HepG2 (cell line): ENCODE results near the gene TOB2. TPM values are rescaled to one million over a fixed set of nuclear protein-coding genes. Genes with fewer than 3 reads are reported as not detected.

Source experiments
- ATF7-NPFF ChIP-seq: sonication (generic); formaldehyde crosslinking; IDR thresholded peaks from 2 replicates; pipeline ENCODE4 v1.8.1; 2023; ENCODE audit warnings: mild to moderate bottlenecking, low read depth, missing genetic modification reagents, moderate library complexity
- HDAC2 ChIP-seq: sonication (generic); formaldehyde crosslinking; IDR thresholded peaks from 2 replicates; pipeline ENCODE4 v1.4.0; 2020; ENCODE audit warnings: missing genetic modification reagents
- MED8 ChIP-seq: sonication (generic); formaldehyde crosslinking; IDR thresholded peaks from 2 replicates; pipeline ENCODE4 v1.8.1; 2023; ENCODE audit warnings: mild to moderate bottlenecking, missing genetic modification reagents; ENCODE audit not compliant: insufficient replicate concordance
- RCOR2 ChIP-seq: IDR thresholded peaks from 2 replicates; pipeline ENCODE4 v1.6.1; 2016; ENCODE audit warnings: missing biosample characterization, missing genetic modification reagents
- RFX3 ChIP-seq: IDR thresholded peaks from 2 replicates; pipeline ENCODE4 v1.6.1; 2016; ENCODE audit warnings: missing biosample characterization, missing genetic modification reagents
- ZBTB1 ChIP-seq: sonication (generic); formaldehyde crosslinking; IDR thresholded peaks from 2 replicates; pipeline ENCODE4 v1.4.0; 2020; ENCODE audit warnings: missing genetic modification reagents, borderline replicate concordance
- ZNF10 ChIP-seq: sonication (generic); formaldehyde crosslinking; IDR thresholded peaks from 2 replicates; pipeline ENCODE4 v1.4.0; 2020; ENCODE audit warnings: mild to moderate bottlenecking, low read depth, missing genetic modification reagents, borderline replicate concordance
- ZNF792 ChIP-seq: IDR thresholded peaks from 2 replicates; pipeline ENCODE4 v1.6.1; 2016
- polyA plus RNA-seq, 8 experiments: library from polyadenylated mRNA; depleted of rRNA in 3 of 8; stranded (reverse) in 7 of 8; unstranded in 1 of 8; fragments of >200 nt; fragmentation: Illumina TruSeq in 4 of 8; extraction: Trizol in 4 of 8; gene quantifications; 2 replicates each; pipeline versions ENCODE4 v1.2.1 to v1.2.3, GENCODE V29; 2011 to 2016; ENCODE audit warnings: low read depth in 4 of 8, missing spikeins in 1 of 8, mixed read lengths in 1 of 8; ENCODE audit not compliant: insufficient read depth in 1 of 8
- total RNA-seq, 5 experiments: library from RNA; depleted of rRNA; stranded (reverse); fragments of >200 nt; fragmentation: Illumina TruSeq; extraction: Trizol; gene quantifications; 2 replicates each; pipeline ENCODE4 v1.2.3, GENCODE V29; 2016; ENCODE audit warnings: low read depth in 1 of 5
- TF ChIP-seq, protein P1 (sequence below): sonication (generic); formaldehyde crosslinking; IDR thresholded peaks from 2 replicates; pipeline ENCODE4 v1.4.0; 2020; ENCODE audit warnings: missing genetic modification reagents
- TF ChIP-seq, protein P2 (sequence below): sonication (generic); formaldehyde crosslinking; IDR thresholded peaks from 2 replicates; pipeline ENCODE4 v1.5.0; 2020; ENCODE audit warnings: missing genetic modification reagents
- TF ChIP-seq, protein P3 (sequence below): sonication (generic); formaldehyde crosslinking; IDR thresholded peaks from 2 replicates; pipeline ENCODE4 v1.8.1; 2022; ENCODE audit warnings: low read depth, mild to moderate bottlenecking, missing genetic modification reagents
- TF ChIP-seq, protein P4 (sequence below): sonication (generic); formaldehyde crosslinking; IDR thresholded peaks from 2 replicates; pipeline ENCODE4 v1.5.0; 2020; ENCODE audit warnings: mild to moderate bottlenecking, missing genetic modification reagents, borderline replicate concordance
- TF ChIP-seq, protein P5 (sequence below): sonication (generic); formaldehyde crosslinking; conservative IDR thresholded peaks from 2 replicates; pipeline ENCODE4 v1.4.0; 2020; ENCODE audit warnings: missing genetic modification reagents
- TF ChIP-seq, protein P6 (sequence below): sonication (generic); formaldehyde crosslinking; IDR thresholded peaks from 2 replicates; pipeline ENCODE4 v1.4.0; 2020; ENCODE audit warnings: missing genetic modification reagents, borderline replicate concordance

TOB2 gene
- total and polyA plus RNA-seq, 2 of the 13 experiments (the other 11 are each of a cell fraction or from before 2014, with no cell fraction given), result 12.2 to 13.7 TPM

DNA sequence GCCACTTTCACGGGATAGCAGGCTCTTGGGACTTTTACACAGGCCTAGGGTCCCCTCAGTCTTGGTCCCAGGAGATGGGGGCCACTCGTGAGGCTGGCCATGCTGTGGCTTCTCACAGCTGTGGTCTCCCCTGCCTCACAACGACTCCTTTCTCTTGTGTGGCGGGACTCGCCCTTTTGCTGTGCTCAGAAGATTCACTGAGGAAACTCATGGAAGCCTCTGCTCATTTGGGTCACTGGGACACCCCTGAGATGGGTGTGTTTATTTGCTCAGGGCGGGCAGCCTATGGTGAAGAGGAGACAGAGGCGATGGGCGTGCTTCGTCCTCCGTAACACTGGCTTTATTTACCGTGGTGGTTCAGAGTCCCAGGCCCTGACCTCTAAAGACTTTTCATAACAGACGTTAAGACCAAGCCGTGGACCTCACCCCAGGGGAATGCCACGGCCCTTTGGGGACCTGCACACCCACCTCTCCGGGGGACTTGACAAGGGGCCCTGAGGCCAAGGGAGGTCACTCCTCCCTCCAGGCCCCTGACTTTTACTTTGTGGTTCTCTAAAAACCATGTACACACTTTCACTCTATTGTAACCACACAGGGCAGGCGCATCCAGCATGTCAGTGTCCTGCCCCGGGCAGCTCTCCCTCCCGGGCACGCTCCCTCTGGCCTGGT, 49.3 kb downstream of the TOB2 start (continued):
- TF ChIP-seq, protein P1, sequence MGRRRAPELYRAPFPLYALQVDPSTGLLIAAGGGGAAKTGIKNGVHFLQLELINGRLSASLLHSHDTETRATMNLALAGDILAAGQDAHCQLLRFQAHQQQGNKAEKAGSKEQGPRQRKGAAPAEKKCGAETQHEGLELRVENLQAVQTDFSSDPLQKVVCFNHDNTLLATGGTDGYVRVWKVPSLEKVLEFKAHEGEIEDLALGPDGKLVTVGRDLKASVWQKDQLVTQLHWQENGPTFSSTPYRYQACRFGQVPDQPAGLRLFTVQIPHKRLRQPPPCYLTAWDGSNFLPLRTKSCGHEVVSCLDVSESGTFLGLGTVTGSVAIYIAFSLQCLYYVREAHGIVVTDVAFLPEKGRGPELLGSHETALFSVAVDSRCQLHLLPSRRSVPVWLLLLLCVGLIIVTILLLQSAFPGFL (CRISPR knock-in tag), result no peak
- TF ChIP-seq, protein P2, sequence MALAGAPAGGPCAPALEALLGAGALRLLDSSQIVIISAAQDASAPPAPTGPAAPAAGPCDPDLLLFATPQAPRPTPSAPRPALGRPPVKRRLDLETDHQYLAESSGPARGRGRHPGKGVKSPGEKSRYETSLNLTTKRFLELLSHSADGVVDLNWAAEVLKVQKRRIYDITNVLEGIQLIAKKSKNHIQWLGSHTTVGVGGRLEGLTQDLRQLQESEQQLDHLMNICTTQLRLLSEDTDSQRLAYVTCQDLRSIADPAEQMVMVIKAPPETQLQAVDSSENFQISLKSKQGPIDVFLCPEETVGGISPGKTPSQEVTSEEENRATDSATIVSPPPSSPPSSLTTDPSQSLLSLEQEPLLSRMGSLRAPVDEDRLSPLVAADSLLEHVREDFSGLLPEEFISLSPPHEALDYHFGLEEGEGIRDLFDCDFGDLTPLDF (CRISPR knock-in tag), result no peak
- TF ChIP-seq, protein P3, sequence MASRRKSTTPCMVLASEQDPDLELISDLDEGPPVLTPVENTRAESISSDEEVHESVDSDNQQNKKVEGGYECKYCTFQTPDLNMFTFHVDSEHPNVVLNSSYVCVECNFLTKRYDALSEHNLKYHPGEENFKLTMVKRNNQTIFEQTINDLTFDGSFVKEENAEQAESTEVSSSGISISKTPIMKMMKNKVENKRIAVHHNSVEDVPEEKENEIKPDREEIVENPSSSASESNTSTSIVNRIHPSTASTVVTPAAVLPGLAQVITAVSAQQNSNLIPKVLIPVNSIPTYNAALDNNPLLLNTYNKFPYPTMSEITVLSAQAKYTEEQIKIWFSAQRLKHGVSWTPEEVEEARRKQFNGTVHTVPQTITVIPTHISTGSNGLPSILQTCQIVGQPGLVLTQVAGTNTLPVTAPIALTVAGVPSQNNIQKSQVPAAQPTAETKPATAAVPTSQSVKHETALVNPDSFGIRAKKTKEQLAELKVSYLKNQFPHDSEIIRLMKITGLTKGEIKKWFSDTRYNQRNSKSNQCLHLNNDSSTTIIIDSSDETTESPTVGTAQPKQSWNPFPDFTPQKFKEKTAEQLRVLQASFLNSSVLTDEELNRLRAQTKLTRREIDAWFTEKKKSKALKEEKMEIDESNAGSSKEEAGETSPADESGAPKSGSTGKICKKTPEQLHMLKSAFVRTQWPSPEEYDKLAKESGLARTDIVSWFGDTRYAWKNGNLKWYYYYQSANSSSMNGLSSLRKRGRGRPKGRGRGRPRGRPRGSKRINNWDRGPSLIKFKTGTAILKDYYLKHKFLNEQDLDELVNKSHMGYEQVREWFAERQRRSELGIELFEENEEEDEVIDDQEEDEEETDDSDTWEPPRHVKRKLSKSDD (CRISPR knock-in tag), result no peak
- TF ChIP-seq ZNF10 (CRISPR knock-in tag) (no peak), RCOR2 (CRISPR knock-in tag) (0 out of 2 replicates have a peak, but pooled peaks have one; percentile 22), RFX3 (CRISPR knock-in tag) (no peak), MED8 (CRISPR knock-in tag) (no peak), ATF7-NPFF (CRISPR knock-in tag) (0 out of 2 replicates have a peak, but pooled peaks have one; percentile 55), ZBTB1 (no peak), HDAC2 (CRISPR knock-in tag) (peak; percentile 83; the same call in 1 of the 2 replicates), ZNF792 (CRISPR knock-in tag) (no peak)
- TF ChIP-seq, protein P4, sequence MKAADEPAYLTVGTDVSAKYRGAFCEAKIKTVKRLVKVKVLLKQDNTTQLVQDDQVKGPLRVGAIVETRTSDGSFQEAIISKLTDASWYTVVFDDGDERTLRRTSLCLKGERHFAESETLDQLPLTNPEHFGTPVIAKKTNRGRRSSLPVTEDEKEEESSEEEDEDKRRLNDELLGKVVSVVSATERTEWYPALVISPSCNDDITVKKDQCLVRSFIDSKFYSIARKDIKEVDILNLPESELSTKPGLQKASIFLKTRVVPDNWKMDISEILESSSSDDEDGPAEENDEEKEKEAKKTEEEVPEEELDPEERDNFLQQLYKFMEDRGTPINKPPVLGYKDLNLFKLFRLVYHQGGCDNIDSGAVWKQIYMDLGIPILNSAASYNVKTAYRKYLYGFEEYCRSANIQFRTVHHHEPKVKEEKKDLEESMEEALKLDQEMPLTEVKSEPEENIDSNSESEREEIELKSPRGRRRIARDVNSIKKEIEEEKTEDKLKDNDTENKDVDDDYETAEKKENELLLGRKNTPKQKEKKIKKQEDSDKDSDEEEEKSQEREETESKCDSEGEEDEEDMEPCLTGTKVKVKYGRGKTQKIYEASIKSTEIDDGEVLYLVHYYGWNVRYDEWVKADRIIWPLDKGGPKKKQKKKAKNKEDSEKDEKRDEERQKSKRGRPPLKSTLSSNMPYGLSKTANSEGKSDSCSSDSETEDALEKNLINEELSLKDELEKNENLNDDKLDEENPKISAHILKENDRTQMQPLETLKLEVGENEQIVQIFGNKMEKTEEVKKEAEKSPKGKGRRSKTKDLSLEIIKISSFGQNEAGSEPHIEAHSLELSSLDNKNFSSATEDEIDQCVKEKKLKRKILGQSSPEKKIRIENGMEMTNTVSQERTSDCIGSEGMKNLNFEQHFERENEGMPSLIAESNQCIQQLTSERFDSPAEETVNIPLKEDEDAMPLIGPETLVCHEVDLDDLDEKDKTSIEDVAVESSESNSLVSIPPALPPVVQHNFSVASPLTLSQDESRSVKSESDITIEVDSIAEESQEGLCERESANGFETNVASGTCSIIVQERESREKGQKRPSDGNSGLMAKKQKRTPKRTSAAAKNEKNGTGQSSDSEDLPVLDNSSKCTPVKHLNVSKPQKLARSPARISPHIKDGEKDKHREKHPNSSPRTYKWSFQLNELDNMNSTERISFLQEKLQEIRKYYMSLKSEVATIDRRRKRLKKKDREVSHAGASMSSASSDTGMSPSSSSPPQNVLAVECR (CRISPR knock-in tag), result peak; percentile 85
- TF ChIP-seq, protein P5, sequence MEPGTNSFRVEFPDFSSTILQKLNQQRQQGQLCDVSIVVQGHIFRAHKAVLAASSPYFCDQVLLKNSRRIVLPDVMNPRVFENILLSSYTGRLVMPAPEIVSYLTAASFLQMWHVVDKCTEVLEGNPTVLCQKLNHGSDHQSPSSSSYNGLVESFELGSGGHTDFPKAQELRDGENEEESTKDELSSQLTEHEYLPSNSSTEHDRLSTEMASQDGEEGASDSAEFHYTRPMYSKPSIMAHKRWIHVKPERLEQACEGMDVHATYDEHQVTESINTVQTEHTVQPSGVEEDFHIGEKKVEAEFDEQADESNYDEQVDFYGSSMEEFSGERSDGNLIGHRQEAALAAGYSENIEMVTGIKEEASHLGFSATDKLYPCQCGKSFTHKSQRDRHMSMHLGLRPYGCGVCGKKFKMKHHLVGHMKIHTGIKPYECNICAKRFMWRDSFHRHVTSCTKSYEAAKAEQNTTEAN, result 0 out of 2 replicates have a peak, but pooled peaks have one; percentile 8
- TF ChIP-seq, protein P6, sequence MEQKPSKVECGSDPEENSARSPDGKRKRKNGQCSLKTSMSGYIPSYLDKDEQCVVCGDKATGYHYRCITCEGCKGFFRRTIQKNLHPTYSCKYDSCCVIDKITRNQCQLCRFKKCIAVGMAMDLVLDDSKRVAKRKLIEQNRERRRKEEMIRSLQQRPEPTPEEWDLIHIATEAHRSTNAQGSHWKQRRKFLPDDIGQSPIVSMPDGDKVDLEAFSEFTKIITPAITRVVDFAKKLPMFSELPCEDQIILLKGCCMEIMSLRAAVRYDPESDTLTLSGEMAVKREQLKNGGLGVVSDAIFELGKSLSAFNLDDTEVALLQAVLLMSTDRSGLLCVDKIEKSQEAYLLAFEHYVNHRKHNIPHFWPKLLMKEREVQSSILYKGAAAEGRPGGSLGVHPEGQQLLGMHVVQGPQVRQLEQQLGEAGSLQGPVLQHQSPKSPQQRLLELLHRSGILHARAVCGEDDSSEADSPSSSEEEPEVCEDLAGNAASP, result peak; percentile 95
